Liver (tissue), 9 donors: ENCODE results near the gene BCKDHB. TPM values are rescaled to one million over a fixed set of nuclear protein-coding genes. Genes with fewer than 3 reads are reported as not detected.

Experiments
- DNase-seq: peaks from one replicate; pipeline ENCODE4 v3.0.0-alpha.2; 2017; ENCODE audit warnings: low spot score
- H3K27ac ChIP-seq, 2 donors: one replicate each; pipeline ENCODE4 v1.7.0; 2013; ENCODE audit warnings: inconsistent platforms in 2 of 2, low read length in 2 of 2, control low read depth in 1 of 2, low read depth in 1 of 2, mild to moderate bottlenecking in 1 of 2
- H3K27me3 ChIP-seq, 4 donors: one replicate each; pipeline versions ENCODE4 v1.6.1 to v1.7.0; 2013; ENCODE audit warnings: low read length in 3 of 4, inconsistent platforms in 1 of 4, mild to moderate bottlenecking in 1 of 4, moderate library complexity in 1 of 4; ENCODE audit not compliant: control insufficient read depth in 4 of 4, insufficient read depth in 4 of 4
- H3K36me3 ChIP-seq, 4 donors: one replicate each; pipeline versions ENCODE4 v1.6.1 to v1.7.0; 2013; ENCODE audit warnings: low read length in 3 of 4, mild to moderate bottlenecking in 3 of 4, low read depth in 1 of 4, moderate library complexity in 1 of 4; ENCODE audit not compliant: control insufficient read depth in 4 of 4, insufficient read depth in 3 of 4
- H3K4me1 ChIP-seq, 4 donors: one replicate each; pipeline versions ENCODE4 v1.6.1 to v1.7.0; 2013; ENCODE audit warnings: low read length in 3 of 4, mild to moderate bottlenecking in 3 of 4, moderate library complexity in 1 of 4; ENCODE audit not compliant: control insufficient read depth in 4 of 4, insufficient read depth in 4 of 4
- H3K4me3 ChIP-seq, 3 donors: one replicate each; pipeline versions ENCODE4 v1.6.1 to v1.7.0; 2013; ENCODE audit warnings: low read length in 3 of 3, control low read depth in 1 of 3, low read depth in 1 of 3, mild to moderate bottlenecking in 1 of 3
- H3K9ac ChIP-seq, 2 donors: one replicate each; pipeline ENCODE4 v1.7.0; 2013; ENCODE audit warnings: low read length in 2 of 2, mild to moderate bottlenecking in 2 of 2, moderate library complexity in 2 of 2, control low read depth in 1 of 2, low read depth in 1 of 2
- H3K9me3 ChIP-seq, 4 donors: one replicate each; pipeline versions ENCODE4 v1.6.1 to v1.7.0; 2013; ENCODE audit warnings: low read length in 3 of 4; ENCODE audit not compliant: control insufficient read depth in 4 of 4
- ATF3 ChIP-seq: IDR thresholded peaks from 2 replicates; pipeline ENCODE4 v1.6.1; 2016; ENCODE audit warnings: antibody characterized with exemption
- CTCF ChIP-seq: fragments of 150-350 bp; IDR thresholded peaks from 2 replicates; pipeline ENCODE4 v1.5.1; 2017; ENCODE audit warnings: improper control_type of control experiment, low read depth, low read length; ENCODE audit not compliant: missing input control
- EGR1 ChIP-seq, 2 donors: IDR thresholded peaks; 2 replicates each; pipeline ENCODE4 v1.6.1; 2016 to 2018; ENCODE audit warnings: antibody characterized with exemption in 2 of 2, low read depth in 2 of 2
- FOXA1 ChIP-seq: IDR thresholded peaks from 2 replicates; pipeline ENCODE4 v1.6.1; 2016; ENCODE audit warnings: antibody characterized with exemption
- FOXA2 ChIP-seq: IDR thresholded peaks from 2 replicates; pipeline ENCODE4 v1.6.1; 2016; ENCODE audit warnings: antibody characterized with exemption
- GABPA ChIP-seq, 2 donors: IDR thresholded peaks in 1 of 2; conservative IDR thresholded peaks in 1 of 2; 2 replicates each; pipeline ENCODE4 v1.6.1; 2016; ENCODE audit warnings: antibody characterized with exemption in 2 of 2, mild to moderate bottlenecking in 1 of 2, moderate library complexity in 1 of 2
- HNF4A ChIP-seq, 2 donors: conservative IDR thresholded peaks; 2 replicates each; pipeline ENCODE4 v1.6.1; 2016; ENCODE audit warnings: antibody characterized with exemption in 2 of 2, mild to moderate bottlenecking in 2 of 2
- HNF4G ChIP-seq: IDR thresholded peaks from 2 replicates; pipeline ENCODE4 v1.6.1; 2016; ENCODE audit warnings: antibody characterized with exemption
- JUND ChIP-seq, 2 donors: IDR thresholded peaks; 2 replicates each; pipeline ENCODE4 v1.6.1; 2016; ENCODE audit warnings: antibody characterized with exemption in 2 of 2
- MAX ChIP-seq: IDR thresholded peaks from 2 replicates; pipeline ENCODE4 v1.6.1; 2016; ENCODE audit warnings: antibody characterized with exemption
- NR2F2 ChIP-seq: IDR thresholded peaks from 2 replicates; pipeline ENCODE4 v1.6.1; 2016; ENCODE audit warnings: antibody characterized with exemption
- RAD21 ChIP-seq, 2 donors: IDR thresholded peaks; 2 replicates each; pipeline ENCODE4 v1.6.1; 2016; ENCODE audit warnings: antibody characterized with exemption in 2 of 2, mild to moderate bottlenecking in 2 of 2
- REST ChIP-seq: IDR thresholded peaks from 2 replicates; pipeline ENCODE4 v1.6.1; 2016; ENCODE audit warnings: antibody characterized with exemption, mild to moderate bottlenecking
- RXRA ChIP-seq, 2 donors: IDR thresholded peaks; 2 replicates each; pipeline ENCODE4 v1.6.1; 2017 to 2018; ENCODE audit warnings: antibody characterized with exemption in 2 of 2, mild to moderate bottlenecking in 1 of 2
- SP1 ChIP-seq: IDR thresholded peaks from 2 replicates; pipeline ENCODE4 v1.6.1; 2018; ENCODE audit warnings: antibody characterized with exemption, mild to moderate bottlenecking
- TAF1 ChIP-seq: conservative IDR thresholded peaks from 2 replicates; pipeline ENCODE4 v1.6.1; 2016; ENCODE audit warnings: antibody characterized with exemption, mild to moderate bottlenecking
- YY1 ChIP-seq: IDR thresholded peaks from 2 replicates; pipeline ENCODE4 v1.6.1; 2016; ENCODE audit warnings: antibody characterized with exemption, mild to moderate bottlenecking
- ZBTB33 ChIP-seq: IDR thresholded peaks from 2 replicates; pipeline ENCODE4 v1.6.1; 2016; ENCODE audit warnings: antibody characterized with exemption
- WGBS: extraction: QIAGEN DNeasy Blood & Tissue Kit; methylation state at CpG from one replicate; pipeline ENCODE4 v1.1.7; 2013; 5-methylcytosine and 5-hydroxymethylcytosine counted together
- polyA plus RNA-seq, 2 donors: library from polyadenylated mRNA; stranded (reverse) in 1 of 2; unstranded in 1 of 2; fragments of 200-250 nt in 1 of 2; fragments of >200 nt in 1 of 2; fragmentation: Nextera tagmentation in 1 of 2; extraction: Ambion mirVana in 1 of 2; gene quantifications; one replicate each; pipeline versions ENCODE4 v1.2.1 to v1.2.3, GENCODE V29; 2013 to 2015
- total RNA-seq, 2 donors: library from RNA; depleted of rRNA; stranded (reverse); fragments of >200 nt; gene quantifications; one replicate each; pipeline ENCODE4 v1.2.3, GENCODE V29; 2014
- donor health status: healthy.
- donor health status: healthy.
- donor health status: healthy.
- donor health status: healthy.
- donor health status: healthy.

The BCKDHB gene
- total and polyA plus RNA-seq, 4 donors, result 13.0 to 74.8 (median 31.6) TPM

GRCh38 chr6:80094017-80094416 lies 12.5 kb upstream of the BCKDHB start:
- no peak overlapping the region for H3K4me3 ChIP-seq
- H3K9ac ChIP-seq, result no peak overlapping the region
- no peak for DNase-seq
- no peak overlapping the region for H3K27ac ChIP-seq
- H3K4me1 ChIP-seq, result no peaks in the 10 kb centered on the region
- no peak for TF ChIP-seq JUND (IDR thresholded peaks at IDR 0.05)
- peak; percentile 76 to 83 for TF ChIP-seq RAD21 (IDR thresholded peaks at IDR 0.05)
- TF ChIP-seq CTCF, result peak; percentile 66
- H3K27me3 ChIP-seq, result no peaks in the 10 kb centered on the region
- 2% methylated on average over 2 of the region's 2 CpGs for WGBS
- no peaks in the 10 kb centered on the region for H3K36me3 ChIP-seq
- no peaks in the 10 kb centered on the region for H3K9me3 ChIP-seq

GRCh38 chr6:80095600-80095999 lies 10.9 kb upstream of the BCKDHB start:
- no peak for DNase-seq
- Histone ChIP-seq H3K4me1 (no peaks in the 10 kb centered on the region), H3K36me3 (no peaks in the 10 kb centered on the region), H3K4me3 (no peak overlapping the region), H3K9ac (no peak overlapping the region), H3K27ac (no peak overlapping the region), H3K9me3 (no peaks in the 10 kb centered on the region), H3K27me3 (no peaks in the 10 kb centered on the region)
- 58% methylated on average over 3 of the region's 3 CpGs for WGBS
- TF ChIP-seq EGR1 (IDR thresholded peaks at IDR 0.05; ENCODE audit: low read depth in 2 of 2) (no peak), MAX (no peak), NR2F2 (no peak), RXRA (IDR thresholded peaks at IDR 0.05) (no peak), RAD21 (IDR thresholded peaks at IDR 0.05) (no peak), CTCF (no peak), YY1 (no peak), SP1 (no peak), ATF3 (no peak), TAF1 (no peak), FOXA1 (no peak), GABPA (IDR thresholded peaks at IDR 0.05 in 1 of 2, conservative IDR thresholded peaks at IDR 0.05 in 1 of 2) (no peak), HNF4G (no peak), ZBTB33 (no peak), HNF4A (conservative IDR thresholded peaks at IDR 0.05) (no peak), JUND (IDR thresholded peaks at IDR 0.05) (no peak), FOXA2 (no peak), REST (no peak)
